GM15510 (cell line): ENCODE results near the gene CTIF.

Experiments used
- POLR2A ChIP-seq: IDR thresholded peaks from 3 replicates; pipeline ENCODE4 v1.6.1; 2011; ENCODE audit warnings: borderline replicate concordance; ENCODE audit not compliant: insufficient read length; ENCODE audit errors: extremely low read depth

Gene CTIF

DNA sequence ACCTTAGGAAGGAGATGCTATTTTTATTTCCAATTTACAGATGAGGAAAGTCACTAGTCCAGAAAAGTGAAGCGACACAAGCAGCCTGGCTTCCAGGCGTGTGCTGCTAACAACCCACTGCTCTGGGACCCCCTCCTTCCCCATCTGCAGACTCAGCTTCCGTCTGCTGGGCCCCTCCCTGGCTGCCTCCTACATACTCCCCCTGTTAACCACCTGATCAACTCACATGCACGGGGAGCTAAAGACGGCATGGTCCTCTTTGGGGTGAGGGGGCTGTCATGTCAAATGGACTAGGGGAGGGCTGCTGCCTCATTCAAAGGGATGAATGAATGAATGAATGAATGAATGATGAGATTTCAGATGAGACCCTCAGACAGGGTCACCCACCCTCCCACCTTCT is 184.2 kb downstream of the CTIF start:
- no peak for TF ChIP-seq POLR2A

DNA sequence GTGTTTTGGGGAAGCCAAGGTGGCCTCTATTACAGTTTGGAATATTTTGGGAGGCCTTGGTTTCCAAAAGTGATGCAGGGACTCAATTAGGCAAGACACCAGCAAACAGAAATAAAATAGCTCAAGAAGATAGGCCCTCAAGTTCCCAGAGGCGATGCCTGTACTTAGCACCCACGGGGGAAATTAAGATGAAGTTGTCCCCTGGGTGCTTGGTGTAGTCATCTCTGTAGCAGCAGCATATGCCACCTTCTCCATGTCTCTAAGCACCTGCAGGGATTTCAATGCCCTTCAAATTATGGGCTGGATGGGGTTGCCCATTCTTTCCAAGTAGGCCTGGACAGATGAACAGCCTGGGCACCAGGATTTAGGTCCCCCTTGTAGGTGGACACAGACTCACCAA is 185.0 kb downstream of the CTIF start:
- no peak for TF ChIP-seq POLR2A

DNA sequence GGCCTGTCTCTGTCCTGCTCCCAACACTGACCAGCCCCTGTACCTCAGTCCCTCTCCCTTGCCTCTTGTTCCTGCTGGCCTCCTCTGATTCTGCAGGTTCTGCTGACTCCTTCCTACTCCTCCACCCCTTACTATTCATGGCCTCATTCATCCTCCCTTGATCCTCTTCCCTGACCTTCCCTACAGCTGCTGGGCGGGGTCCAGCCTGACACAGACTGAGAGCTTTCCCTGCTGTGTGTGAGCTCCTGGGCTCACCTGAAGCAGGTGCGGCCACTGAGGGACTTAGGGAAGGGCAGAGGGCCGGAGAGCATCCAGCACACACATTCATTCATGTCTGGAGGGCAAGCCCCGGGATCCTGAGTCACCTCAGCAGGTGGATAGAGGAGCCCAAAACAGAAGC is 185.6 kb downstream of the CTIF start:
- TF ChIP-seq POLR2A: no peak

DNA sequence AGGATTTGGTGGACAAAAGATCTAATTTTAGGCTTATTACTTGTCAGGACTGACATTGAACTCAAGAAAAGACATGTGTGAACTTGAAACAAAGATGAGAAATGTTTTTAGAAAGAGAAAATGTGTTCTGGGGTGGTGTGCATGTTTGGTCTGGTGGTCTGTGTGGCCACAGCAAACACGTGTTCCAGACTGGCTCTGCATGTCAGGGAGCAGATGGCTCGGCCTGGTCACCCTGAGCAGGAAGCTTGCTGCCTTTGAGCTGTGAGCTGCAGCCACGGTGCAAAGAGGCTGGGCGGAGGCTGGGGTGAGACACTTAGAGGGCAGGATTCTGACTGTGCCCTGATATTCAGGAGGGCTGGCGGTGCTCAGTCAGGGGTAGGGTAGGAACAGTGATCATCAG is 186.1 kb downstream of the CTIF start:
- TF ChIP-seq POLR2A: no peak

DNA sequence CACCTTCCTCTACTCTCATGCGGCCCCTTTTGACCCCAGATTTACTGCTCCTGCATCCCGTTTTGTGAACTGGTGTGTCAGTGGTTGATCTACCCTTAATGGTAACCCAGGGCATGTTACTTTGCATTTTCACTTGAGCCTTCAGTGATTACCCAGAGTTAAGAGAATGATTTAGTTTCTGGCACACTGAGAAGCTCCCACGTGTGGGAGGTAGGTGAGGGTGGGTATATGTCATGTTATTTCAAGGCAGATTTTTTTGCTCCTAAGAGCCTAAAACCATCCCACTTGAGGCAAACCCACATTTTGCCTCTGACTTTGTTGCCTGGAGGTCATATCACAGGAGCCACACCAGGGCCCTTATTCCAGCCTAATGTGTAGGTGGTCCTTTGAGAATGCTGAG is 186.7 kb downstream of the CTIF start:
- TF ChIP-seq POLR2A: no peak

DNA sequence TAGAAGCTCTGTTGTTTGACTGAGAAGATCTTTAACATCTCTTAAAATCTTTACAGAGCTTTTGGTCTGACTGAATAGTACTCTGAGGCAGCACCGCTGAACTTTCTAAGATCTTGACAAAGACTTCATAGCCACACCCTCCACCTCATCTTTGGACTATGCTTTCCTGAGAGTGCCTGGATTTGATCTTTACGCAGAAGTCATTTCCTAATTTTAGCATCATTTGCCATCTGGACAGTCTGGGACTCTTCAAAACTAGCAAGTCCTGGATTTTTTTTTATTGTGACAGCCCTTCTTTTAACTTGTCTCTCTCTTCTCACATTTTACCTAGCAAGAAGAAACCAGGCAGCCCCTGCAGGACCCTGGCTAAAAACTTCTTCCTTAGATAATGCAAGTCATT is 188.8 kb downstream of the CTIF start:
- TF ChIP-seq POLR2A: no peak

DNA sequence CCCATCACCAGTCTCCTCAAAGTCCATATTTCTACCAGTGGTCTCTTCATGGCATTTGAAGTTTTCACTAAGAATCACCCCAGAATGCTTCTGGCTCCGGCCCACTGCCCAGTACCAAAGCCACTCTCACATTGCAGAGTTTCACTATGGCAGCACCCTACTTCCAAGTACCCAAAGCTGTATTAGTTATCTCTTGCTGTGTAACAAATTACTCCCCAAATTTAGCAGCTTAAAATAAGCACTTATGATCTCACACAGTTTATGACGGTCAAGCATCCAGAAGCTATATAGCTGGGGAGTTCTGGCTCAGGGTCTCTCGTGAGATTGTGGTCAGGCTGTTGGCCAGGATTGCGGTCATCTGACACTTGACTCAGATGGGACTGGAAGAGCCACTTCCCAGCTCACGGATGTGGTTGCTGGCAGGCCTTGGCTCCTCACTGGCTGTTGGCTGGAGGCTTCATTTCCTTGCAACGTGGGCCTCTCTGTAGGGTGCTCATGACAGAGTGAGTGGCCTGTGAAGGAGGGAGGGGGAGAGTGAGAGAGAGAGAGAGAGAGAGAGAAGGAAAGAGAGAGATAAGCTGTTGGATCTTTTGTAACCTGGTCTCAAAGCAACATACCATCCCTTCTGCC is 189.5 kb downstream of the CTIF start:
- TF ChIP-seq POLR2A: no peak

DNA sequence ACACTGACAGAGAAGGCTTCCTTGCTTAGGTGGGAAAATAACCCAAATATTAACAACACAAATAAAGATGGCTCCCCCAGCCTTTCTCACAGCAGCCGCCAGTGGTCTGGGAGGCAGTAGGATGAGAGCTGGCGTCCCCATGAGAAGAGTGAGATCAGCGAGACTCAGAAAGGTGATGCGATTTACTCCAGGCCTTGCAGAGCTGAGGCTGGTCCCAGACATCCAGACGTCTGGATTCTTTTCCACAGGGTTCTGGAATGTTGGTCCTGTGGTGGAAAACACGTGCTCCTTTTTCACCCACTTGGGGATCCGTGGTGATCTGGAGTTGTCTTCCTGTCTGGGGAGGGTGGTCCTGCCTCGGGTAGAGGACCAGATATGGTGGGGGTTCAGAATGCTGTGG is 190.6 kb downstream of the CTIF start:
- no peak for TF ChIP-seq POLR2A

DNA sequence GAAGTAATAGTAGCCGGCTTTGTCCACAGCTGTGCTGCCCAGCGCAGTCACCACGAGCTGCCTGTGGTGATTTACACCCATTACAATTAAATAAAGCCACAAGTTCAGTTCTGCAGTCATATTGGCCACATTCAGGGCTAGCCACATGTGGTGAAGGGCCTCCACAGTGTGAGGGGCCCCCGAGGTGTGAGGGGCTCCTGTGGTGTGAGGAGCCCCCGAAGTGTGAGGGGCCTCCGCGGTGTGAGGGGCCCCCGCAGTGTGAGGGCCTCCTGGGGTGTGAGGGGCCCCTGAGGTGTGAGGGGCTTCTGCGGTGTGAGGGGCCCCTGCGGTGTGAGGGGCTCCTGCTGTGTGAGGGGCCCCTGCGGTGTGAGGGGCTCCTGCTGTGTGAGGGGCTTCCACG is 191.2 kb downstream of the CTIF start:
- no peak for TF ChIP-seq POLR2A

DNA sequence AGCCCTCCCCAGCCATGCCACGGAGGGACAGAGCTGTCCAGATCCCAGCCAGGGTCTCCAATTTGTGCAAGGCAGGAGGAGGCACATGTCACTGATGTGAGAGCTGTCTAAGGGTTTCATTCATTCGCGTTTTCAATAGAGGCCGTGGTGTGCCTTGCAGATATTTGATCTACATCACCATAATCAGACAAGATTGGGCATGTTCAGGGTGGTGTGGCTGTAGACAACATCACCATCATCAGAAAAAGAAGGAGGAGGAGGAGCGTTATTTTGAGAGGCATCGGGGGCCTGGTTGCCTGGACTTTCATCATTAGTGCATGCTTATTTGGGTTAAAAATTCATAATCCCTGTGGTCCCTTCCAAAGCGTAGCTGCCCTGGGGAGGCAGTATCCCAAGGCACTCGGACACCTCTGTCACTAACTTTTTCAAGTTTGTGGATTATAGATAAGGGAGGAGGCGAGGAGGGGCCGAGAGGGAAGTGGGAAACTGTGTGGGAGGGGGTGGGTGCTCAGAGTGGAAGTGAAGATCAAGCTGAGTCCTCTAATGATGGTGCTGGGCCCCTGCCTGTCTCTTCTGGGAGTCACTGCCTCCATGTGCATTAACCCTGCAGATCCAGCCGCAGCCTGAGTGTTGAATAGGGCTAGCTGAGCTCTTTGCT is 194.1 kb downstream of the CTIF start:
- no peak for TF ChIP-seq POLR2A

DNA sequence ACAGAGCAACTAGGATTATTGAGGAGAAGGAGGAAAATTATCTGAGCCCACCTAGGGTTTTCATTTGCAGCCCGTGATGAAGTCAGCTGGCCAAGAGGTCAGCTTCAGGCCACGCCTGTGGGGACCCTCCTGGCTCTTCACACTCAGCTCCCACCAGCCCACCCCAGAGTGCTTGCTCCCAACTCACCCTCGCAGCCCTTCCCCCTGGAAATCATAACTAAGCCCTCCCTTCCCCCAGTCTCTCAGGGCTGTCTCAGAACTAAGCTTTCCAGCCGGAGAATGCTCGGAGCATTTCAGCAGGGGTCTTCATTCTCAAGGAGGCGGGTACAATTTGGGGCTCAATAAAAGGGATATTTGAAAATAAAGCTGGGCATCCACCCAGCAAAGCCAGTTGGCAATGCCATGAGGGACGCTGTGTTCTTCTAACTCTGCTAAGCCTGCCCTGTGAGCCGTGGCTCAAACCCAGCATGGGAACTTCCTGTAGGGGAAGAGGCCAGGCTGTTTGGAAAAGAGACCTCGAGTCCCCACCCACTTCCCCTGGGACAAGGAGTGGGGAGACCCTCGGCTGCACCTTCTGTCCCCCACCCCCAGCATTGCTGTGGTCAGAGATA is 194.9 kb downstream of the CTIF start:
- TF ChIP-seq POLR2A: no peak

DNA sequence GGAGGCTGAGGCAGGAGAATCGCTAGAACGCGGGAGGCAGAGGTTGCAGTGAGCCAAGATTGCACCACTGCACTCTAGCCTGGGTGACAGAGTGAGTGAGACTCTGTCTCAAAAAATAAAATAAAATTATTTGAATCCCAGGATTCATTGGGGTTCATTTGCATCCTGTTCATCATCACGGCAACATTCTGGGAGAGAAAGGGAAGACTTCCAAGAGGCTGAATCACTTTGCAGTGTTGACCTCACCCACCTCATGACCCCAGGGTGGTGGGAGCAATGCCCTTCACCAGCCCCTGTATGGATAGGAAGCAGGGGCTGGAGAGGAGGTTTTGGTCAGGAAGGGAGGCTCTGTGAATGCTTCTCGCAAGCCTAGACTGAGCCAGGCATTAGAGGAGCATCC is 195.6 kb downstream of the CTIF start:
- no peak for TF ChIP-seq POLR2A

DNA sequence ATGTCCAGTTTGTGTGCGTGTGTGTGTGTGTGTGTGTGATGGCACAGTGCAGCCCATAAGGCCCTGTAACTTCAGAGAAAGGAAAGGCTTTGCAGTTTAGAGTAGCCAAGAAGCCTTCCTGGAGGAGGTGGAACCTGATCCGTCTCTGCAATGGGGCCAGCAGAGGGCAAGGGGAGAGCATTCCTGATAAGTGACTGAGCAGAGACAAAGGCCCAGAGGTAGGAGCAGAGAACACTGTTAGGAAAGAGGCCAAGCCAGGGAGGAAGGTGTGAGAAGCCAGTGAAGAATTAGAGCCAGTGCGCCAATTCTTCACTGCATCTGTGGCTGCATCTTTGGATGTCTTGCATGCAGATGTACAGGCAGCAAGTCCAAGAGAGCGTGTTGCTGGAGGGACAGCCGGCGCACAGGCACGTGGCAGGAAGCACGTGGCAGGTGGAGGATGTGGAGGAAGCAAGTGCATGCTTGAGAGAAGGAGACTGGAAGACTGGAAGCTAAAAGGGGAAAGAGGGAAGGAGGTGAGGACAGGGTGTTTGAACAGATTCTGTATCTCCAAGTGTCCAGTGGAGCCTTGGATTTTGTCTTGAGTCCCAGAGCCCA is 196.3 kb downstream of the CTIF start:
- TF ChIP-seq POLR2A: no peak

DNA sequence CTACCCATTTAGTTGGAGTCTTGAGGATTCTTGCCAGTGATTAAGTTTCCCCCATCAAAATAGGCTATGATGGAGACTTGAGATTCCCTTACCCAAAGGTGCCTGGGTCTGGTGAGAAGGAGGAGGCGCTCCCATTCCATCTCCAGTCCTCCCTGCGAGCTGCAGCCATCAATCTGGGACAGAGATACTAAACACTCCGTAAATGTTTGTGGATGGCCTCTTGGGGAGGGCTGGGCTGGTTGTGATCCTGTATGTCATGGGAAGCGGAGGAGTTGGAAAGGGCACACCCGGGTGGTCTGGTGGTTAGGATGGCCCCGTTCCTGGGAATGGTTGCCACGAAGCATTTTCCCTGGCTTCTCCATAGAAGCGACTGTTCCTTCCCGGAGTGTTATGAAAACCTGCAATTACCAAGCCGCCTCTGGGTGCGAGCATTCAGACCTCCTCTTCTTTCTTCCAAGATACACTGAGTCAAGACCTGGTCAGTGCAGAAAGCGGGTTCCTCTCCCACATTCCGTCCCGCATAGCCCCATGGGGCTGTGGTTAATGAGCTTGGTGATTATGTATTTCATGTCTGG is 196.9 kb downstream of the CTIF start:
- TF ChIP-seq POLR2A: no peak
